GM10266 (cell line): ENCODE data around the gene HSD11B1.

Experiments
- DNase-seq: peaks from one replicate; pipeline ENCODE4 v3.0.0; 2012; ENCODE audit errors: extremely low spot score
- CTCF ChIP-seq: IDR thresholded peaks from 2 replicates; pipeline ENCODE4 v1.5.1; 2012; ENCODE audit warnings: mild to moderate bottlenecking, low read depth; ENCODE audit not compliant: control insufficient read depth, insufficient read depth; ENCODE audit errors: missing control alignments

HSD11B1 gene

GRCh38 chr1:209714338-209714737, 9.7 kb downstream of the HSD11B1 start:
- DNase-seq = no peak
- TF ChIP-seq CTCF = no peak

GRCh38 chr1:209715314-209715713, 10.7 kb downstream of the HSD11B1 start:
- no peak for DNase-seq
- no peak for TF ChIP-seq CTCF

GRCh38 chr1:209717818-209718217, 13.2 kb downstream of the HSD11B1 start:
- no peak for DNase-seq
- no peak for TF ChIP-seq CTCF

GRCh38 chr1:209720326-209720725, 15.7 kb downstream of the HSD11B1 start:
- DNase-seq = no peak
- TF ChIP-seq CTCF = no peak

- no peak for DNase-seq
- TF ChIP-seq CTCF = no peak
Measured at GRCh38 chr1:209720826-209721225, 16.2 kb downstream of the HSD11B1 start.

DNA sequence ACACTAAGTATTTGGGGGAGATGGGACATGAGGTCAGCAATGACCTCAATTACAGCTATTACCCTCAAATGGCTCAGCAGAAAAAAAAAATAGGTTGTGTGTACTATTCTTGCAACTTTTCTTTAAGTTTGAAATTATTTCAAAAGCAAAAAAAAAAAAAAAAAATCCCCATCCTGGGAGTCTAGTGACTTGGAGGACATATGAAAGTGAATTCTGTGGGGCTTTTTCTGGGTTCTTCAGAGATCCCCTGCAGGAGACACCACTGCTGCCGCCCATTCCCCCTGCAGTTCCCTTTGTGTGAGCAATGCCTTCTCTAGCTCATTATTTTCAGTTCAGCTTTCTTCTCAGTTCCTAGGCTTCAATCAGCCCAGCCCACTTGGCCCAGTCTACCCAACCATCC, 16.7 kb downstream of the HSD11B1 start:
- no peak for DNase-seq
- TF ChIP-seq CTCF = no peak

- DNase-seq = no peak
- no peak for TF ChIP-seq CTCF
Measured at GRCh38 chr1:209723265-209723664, 18.6 kb downstream of the HSD11B1 start.
